H1 (cell line): ENCODE measurements around the gene USP43. TPM values are rescaled to one million over a fixed set of nuclear protein-coding genes. Genes with fewer than 3 reads are reported as not detected.

Experiments
- KDM1A ChIP-seq: fragments of 200-600, 300-600 bp; sonication (generic); IDR thresholded peaks from 2 replicates; pipeline ENCODE4 v1.7.1; 2016; ENCODE audit warnings: mild to moderate bottlenecking, low read length, borderline replicate concordance
- MAFK ChIP-seq: IDR thresholded peaks from 2 replicates; pipeline ENCODE4 v1.6.1; 2012; ENCODE audit warnings: low read depth, mild to moderate bottlenecking, improper control_type of control experiment, low read length
- POLR2AphosphoS5 ChIP-seq: IDR thresholded peaks from 2 replicates; pipeline ENCODE4 v1.6.1; 2011; ENCODE audit warnings: low read depth, low read length
- RBBP5 ChIP-seq: IDR thresholded peaks from 2 replicates; pipeline ENCODE4 v1.7.1; 2012; ENCODE audit warnings: low read depth, mild to moderate bottlenecking, inconsistent platforms, low read length, moderate library complexity, borderline replicate concordance
- TAF1 ChIP-seq: IDR thresholded peaks from 2 replicates; pipeline ENCODE4 v1.6.1; 2011; ENCODE audit warnings: mild to moderate bottlenecking, low read depth, low read length
- polyA plus RNA-seq, 7 experiments: library from polyadenylated mRNA; depleted of rRNA in 3 of 7; stranded (reverse) in 5 of 7; unstranded in 2 of 7; fragments of >200 nt in 5 of 7; fragments of 200-250 nt in 2 of 7; gene quantifications; 1 replicate in 5 of 7; 2 replicates in 1 of 7; 4 replicates in 1 of 7; pipeline versions ENCODE4 v1.2.1 to v1.2.3, GENCODE V29; 2011 to 2013; ENCODE audit warnings: missing spikeins in 2 of 7, mixed read lengths in 2 of 7
- total RNA-seq: library from RNA; stranded (reverse); fragmentation: NEBNext Ultra II Directional; extraction: Animal tissue kit (Norgen Biotek cat#: 25700); gene quantifications from 2 replicates; pipeline ENCODE4 v1.2.1, GENCODE V29; 2021

Gene USP43
- total and polyA plus RNA-seq, 2 of the 8 experiments (the other 6 are each of a cell fraction or from before 2014, with no cell fraction given) = 3.0 to 7.2 TPM

DNA sequence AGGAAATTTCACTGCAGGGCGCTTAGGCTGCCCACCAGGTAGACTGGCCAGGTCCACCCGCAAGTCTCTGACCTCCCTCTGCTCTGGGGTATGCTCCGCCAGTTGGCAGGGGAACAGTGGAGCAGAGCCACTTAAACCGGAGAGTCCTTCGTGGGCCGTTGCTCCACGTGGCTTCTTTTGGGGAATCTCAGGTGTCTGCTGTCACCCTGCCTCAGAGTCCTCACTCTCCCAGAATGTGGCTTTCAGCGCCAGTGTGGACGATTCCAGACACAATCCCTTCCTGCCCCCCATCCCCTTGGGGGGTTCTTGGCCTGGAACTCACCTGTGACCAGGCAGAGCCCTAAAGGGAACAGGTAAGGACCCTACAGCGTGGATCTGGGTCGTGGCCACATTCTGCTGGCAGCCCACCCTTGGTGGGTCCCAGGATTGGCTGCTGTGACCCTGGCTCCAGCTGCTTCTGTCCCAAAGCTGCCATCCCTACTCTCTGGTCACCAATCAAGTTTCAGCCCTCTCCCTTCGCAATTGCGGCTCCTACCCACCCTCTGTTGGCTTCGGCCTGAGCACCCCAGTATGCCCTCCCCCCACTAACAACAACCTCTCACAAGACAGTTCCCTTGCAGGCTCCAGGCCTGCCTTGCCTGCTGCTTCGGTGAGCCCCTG is 123.8 kb downstream of the USP43 start (continued):
- TF ChIP-seq KDM1A = no peak
- TF ChIP-seq POLR2AphosphoS5 = no peak
- TF ChIP-seq MAFK = no peak
- TF ChIP-seq RBBP5 = no peak
- no peak for TF ChIP-seq TAF1
